Adipocyte (in vitro differentiated cells): ENCODE data around the gene CHST12.
"Not testable (repeated sequence)": the region's sequence is repeated elsewhere in the genome, so short reads cannot be mapped to it uniquely, and the experiment has no call there.

ENCODE experiments used
- DNase-seq: peaks from one replicate; pipeline ENCODE4 v3.0.0-alpha.2; 2015; ENCODE audit warnings: low read depth
- H3K27me3 ChIP-seq: replicated peaks from 2 replicates; pipeline ENCODE4 v1.7.0; 2013; ENCODE audit warnings: mild to moderate bottlenecking, low read length, moderate library complexity; ENCODE audit not compliant: control insufficient read depth, insufficient read depth
- H3K36me3 ChIP-seq: 2 replicates; pipeline ENCODE4 v1.7.0; 2013; ENCODE audit warnings: low read length, mild to moderate bottlenecking, moderate library complexity; ENCODE audit not compliant: control insufficient read depth, insufficient read depth, severe bottlenecking
- H3K4me1 ChIP-seq: 2 replicates; pipeline ENCODE4 v1.7.0; 2013; ENCODE audit warnings: mild to moderate bottlenecking, low read length, moderate library complexity; ENCODE audit not compliant: control insufficient read depth, insufficient read depth
- H3K4me3 ChIP-seq: 2 replicates; pipeline ENCODE4 v1.7.0; 2013; ENCODE audit warnings: mild to moderate bottlenecking, low read length, moderate library complexity
- H3K9ac ChIP-seq: 2 replicates; pipeline ENCODE4 v1.7.0; 2013; ENCODE audit warnings: mild to moderate bottlenecking, low read length, moderate library complexity
- H3K9me3 ChIP-seq: 2 replicates; pipeline ENCODE4 v1.7.0; 2013; ENCODE audit warnings: mild to moderate bottlenecking, low read length, moderate library complexity; ENCODE audit not compliant: control insufficient read depth

CHST12 gene

GRCh38 chr7:2388637-2388954, 14.8 kb upstream of the CHST12 start:
- no peak overlapping the region for H3K9ac ChIP-seq
- H3K9me3 ChIP-seq: no peaks in the 10 kb centered on the region
- H3K4me3 ChIP-seq: no peak overlapping the region
- DNase-seq: no peak
- peaks cover 2% of the 10 kb centered on the region for H3K36me3 ChIP-seq
- H3K4me1 ChIP-seq: peaks cover 1% of the 10 kb centered on the region
- no peaks in the 10 kb centered on the region for H3K27me3 ChIP-seq

- not testable (repeated sequence) for H3K9ac ChIP-seq, H3K36me3 ChIP-seq, H3K27me3 ChIP-seq, DNase-seq, H3K4me1 ChIP-seq, H3K4me3 ChIP-seq, H3K9me3 ChIP-seq
These were observed 13.2 kb upstream of the CHST12 start for GRCh38 chr7:2390020-2390816.

- no peaks in the 10 kb centered on the region for H3K9me3 ChIP-seq
- no peak overlapping the region for H3K9ac ChIP-seq
- H3K36me3 ChIP-seq: peaks cover 2% of the 10 kb centered on the region
- peaks cover 5% of the 10 kb centered on the region for H3K4me1 ChIP-seq
- no peaks in the 10 kb centered on the region for H3K27me3 ChIP-seq
- no peak for DNase-seq
- no peak overlapping the region for H3K4me3 ChIP-seq
These were observed 9.7 kb upstream of the CHST12 start for GRCh38 chr7:2393706-2394105.

- Histone ChIP-seq H3K9ac (no peak overlapping the region), H3K36me3 (peaks cover 2% of the 10 kb centered on the region), H3K27me3 (no peaks in the 10 kb centered on the region), H3K9me3 (no peaks in the 10 kb centered on the region), H3K4me3 (no peak overlapping the region), H3K4me1 (peaks cover 8% of the 10 kb centered on the region)
- DNase-seq: no peak
These were observed 8.8 kb upstream of the CHST12 start for GRCh38 chr7:2394566-2395082.

- no peak overlapping the region for H3K9ac ChIP-seq
- DNase-seq: no peak
- no peaks in the 10 kb centered on the region for H3K27me3 ChIP-seq
- no peak overlapping the region for H3K4me3 ChIP-seq
- H3K36me3 ChIP-seq: no peaks in the 10 kb centered on the region
- peaks cover 19% of the 10 kb centered on the region for H3K4me1 ChIP-seq
- H3K9me3 ChIP-seq: no peaks in the 10 kb centered on the region
These were observed 4.9 kb upstream of the CHST12 start for GRCh38 chr7:2398506-2398905.

- no peaks in the 10 kb centered on the region for H3K27me3 ChIP-seq
- DNase-seq: peak; percentile 96
- H3K9ac ChIP-seq: peak overlapping the region; percentile 78
These were observed 3.4 kb upstream of the CHST12 start for GRCh38 chr7:2399848-2400587.

GRCh38 chr7:2402687-2403013, 761 bp upstream of the CHST12 start:
- H3K9me3 ChIP-seq: no peaks in the 10 kb centered on the region
- H3K27me3 ChIP-seq: no peaks in the 10 kb centered on the region
- peak overlapping the region; percentile 87 for H3K9ac ChIP-seq
- no peaks in the 10 kb centered on the region for H3K36me3 ChIP-seq
- DNase-seq: no peak
- H3K4me3 ChIP-seq: peak overlapping the region; percentile 86
- peaks cover 35% of the 10 kb centered on the region for H3K4me1 ChIP-seq

More at GRCh38 chr7:2399848-2400587, 3.4 kb upstream of the CHST12 start:
- Histone ChIP-seq H3K4me1 (peaks cover 22% of the 10 kb centered on the region), H3K4me3 (peak overlapping the region; percentile 58), H3K9me3 (no peaks in the 10 kb centered on the region), H3K36me3 (no peaks in the 10 kb centered on the region)

- DNase-seq: peak; percentile 72
- Histone ChIP-seq H3K9me3 (no peaks in the 10 kb centered on the region), H3K4me1 (peaks cover 48% of the 10 kb centered on the region), H3K9ac (peak overlapping the region; percentile 90), H3K4me3 (peak overlapping the region; percentile 89), H3K27me3 (no peaks in the 10 kb centered on the region), H3K36me3 (no peaks in the 10 kb centered on the region)
These were observed 572 bp downstream of the CHST12 start for GRCh38 chr7:2403718-2404648.

GRCh38 chr7:2404714-2405119, 1.3 kb downstream of the CHST12 start:
- H3K36me3 ChIP-seq: no peaks in the 10 kb centered on the region
- H3K27me3 ChIP-seq: no peaks in the 10 kb centered on the region
- H3K4me3 ChIP-seq: peak overlapping the region; percentile 89
- H3K4me1 ChIP-seq: peaks cover 47% of the 10 kb centered on the region
- H3K9me3 ChIP-seq: no peaks in the 10 kb centered on the region
- peak overlapping the region; percentile 90 for H3K9ac ChIP-seq
- no peak for DNase-seq

GRCh38 chr7:2405201-2405600, 1.8 kb downstream of the CHST12 start:
- no peak overlapping the region for H3K9ac ChIP-seq
- no peak for DNase-seq
- H3K4me1 ChIP-seq: peaks cover 43% of the 10 kb centered on the region
- H3K36me3 ChIP-seq: no peaks in the 10 kb centered on the region
- peak overlapping the region; percentile 89 for H3K4me3 ChIP-seq
- H3K27me3 ChIP-seq: no peaks in the 10 kb centered on the region
- H3K9me3 ChIP-seq: no peaks in the 10 kb centered on the region
